GM12878 (cell line): ENCODE data around the gene POLR1D. TPM values are rescaled to one million over a fixed set of nuclear protein-coding genes. Genes with fewer than 3 reads are reported as not detected.

Experiments
- ATAC-seq: fragments of 200-7000 bp; cut with Tn5 transposase; 3 replicates; pipeline ENCODE4 v1.9.1; 2020; ENCODE audit warnings: mild to moderate bottlenecking, moderate library complexity
- Bru-seq: library from RNA; stranded (reverse); fragments of 400-500 nt; gene quantifications from one replicate; lab custom pipeline; 2021; lab: Mats Ljungman, UMichigan
- BruChase-seq, 2 experiments: library from RNA; stranded (reverse); fragments of 400-500 nt; gene quantifications; one replicate each; lab custom pipeline; 2021; lab: Mats Ljungman, UMichigan
- BruUV-seq: library from RNA; stranded (reverse); fragments of 400-500 nt; replicated peaks from 2 replicates; lab custom pipeline; 2021; lab: Mats Ljungman, UMichigan
- CTCF ChIA-PET: fragments of 300-600 bp; sonication (Branson Sonifier 250); formaldehyde crosslinking; extraction: SDS; loops from one replicate; lab custom pipeline; 2021; ENCODE audit warnings: inconsistent platforms; lab: Yijun Ruan, JAX
- POLR2A ChIA-PET: fragments of 350-600 bp; formaldehyde crosslinking; extraction: SDS; loops from one replicate; lab custom pipeline; 2021; ENCODE audit warnings: inconsistent platforms; lab: Charles Lee
- RAD21 ChIA-PET: fragments of 300-600 bp; sonication (Branson Sonifier 250); formaldehyde crosslinking; loops from one replicate; lab custom pipeline; 2023; ENCODE audit warnings: antibody characterized with exemption; ENCODE audit not compliant: unreplicated experiment; lab: Charles Lee
- SMC1A ChIA-PET: fragments of 300-600 bp; sonication (Branson Sonifier 250); formaldehyde crosslinking; loops from one replicate; lab custom pipeline; 2023; ENCODE audit not compliant: unreplicated experiment, uncharacterized antibody; lab: Charles Lee
- DNase-seq: peaks from one replicate; pipeline ENCODE4 v3.0.0-alpha.2; 2011; ENCODE audit warnings: low read depth, low spot score
- FAIRE-seq: peaks from 3 replicates; lab custom pipeline; 2011; peaks lifted over from hg19 to GRCh38; lab: Jason Lieb, UNC
- H2AFZ ChIP-seq: 2 replicates; pipeline ENCODE4 v1.6.0; 2011; ENCODE audit warnings: low read depth, low read length, control low read depth; ENCODE audit not compliant: control insufficient read depth
- H3K27ac ChIP-seq: 2 replicates; pipeline ENCODE4 v1.5.1; 2011; ENCODE audit warnings: control low read depth; ENCODE audit not compliant: control insufficient read depth, insufficient read depth
- H3K27me3 ChIP-seq, 2 experiments: replicated peaks in 1 of 2; 2 replicates each; pipeline versions ENCODE4 v1.6.0 to v1.6.1; 2011; ENCODE audit warnings: low read length in 1 of 2; ENCODE audit not compliant: control insufficient read depth in 2 of 2, insufficient read depth in 2 of 2
- H3K36me3 ChIP-seq, 2 experiments: 2 replicates each; pipeline ENCODE4 v1.5.1; 2011; ENCODE audit warnings: low read length in 1 of 2; ENCODE audit not compliant: control insufficient read depth in 2 of 2, insufficient read depth in 2 of 2
- H3K4me1 ChIP-seq: 2 replicates; pipeline ENCODE4 v1.6.1; 2011; ENCODE audit warnings: mild to moderate bottlenecking, low read length, moderate library complexity, mixed read lengths; ENCODE audit not compliant: control insufficient read depth, insufficient read depth
- H3K4me2 ChIP-seq: 2 replicates; pipeline ENCODE4 v1.6.0; 2011; ENCODE audit warnings: control low read depth; ENCODE audit not compliant: control insufficient read depth, insufficient read depth
- H3K4me3 ChIP-seq: fragments of 200-600 bp; sonication (generic); 2 replicates; pipeline ENCODE4 v1.5.1; 2016
- H3K79me2 ChIP-seq: 2 replicates; pipeline ENCODE4 v1.6.0; 2011; ENCODE audit warnings: low read length; ENCODE audit not compliant: control insufficient read depth, insufficient read depth
- H3K9ac ChIP-seq: 2 replicates; pipeline ENCODE4 v1.8.0; 2011; ENCODE audit warnings: low read length, control low read depth, mixed read lengths; ENCODE audit not compliant: control insufficient read depth, insufficient read depth
- H3K9me3 ChIP-seq: replicated peaks from 3 replicates; pipeline ENCODE4 v1.5.1; 2011; ENCODE audit warnings: mild to moderate bottlenecking, low read length; ENCODE audit not compliant: control insufficient read depth, insufficient read depth
- H4K20me1 ChIP-seq: 2 replicates; pipeline ENCODE4 v1.6.0; 2011; ENCODE audit not compliant: control insufficient read depth, insufficient read depth
- CEBPB ChIP-seq, 2 experiments: fragments of 150-350 bp in 1 of 2; IDR thresholded peaks; 2 replicates each; pipeline ENCODE4 v1.6.1; 2012 to 2014; ENCODE audit warnings: low read depth in 2 of 2, low read length in 2 of 2, borderline replicate concordance in 1 of 2, inconsistent platforms in 1 of 2
- HDAC6 ChIP-seq: fragments of 200-600 bp; sonication (generic); IDR thresholded peaks from one replicate; pipeline ENCODE4 v1.8.0; 2017; ENCODE audit warnings: antibody characterized with exemption; ENCODE audit not compliant: unreplicated experiment
- IRF4 ChIP-seq: IDR thresholded peaks from 2 replicates; pipeline ENCODE4 v1.6.1; 2011; ENCODE audit warnings: low read depth, low read length
- MYC ChIP-seq: IDR thresholded peaks from 2 replicates; pipeline ENCODE4 v1.6.1; 2011; ENCODE audit warnings: mild to moderate bottlenecking, low read length, moderate library complexity, inconsistent platforms; ENCODE audit not compliant: insufficient read depth, insufficient replicate concordance, insufficient read length, severe bottlenecking
- PRDM15 ChIP-seq: fragments of 450-650 bp; formaldehyde crosslinking; IDR thresholded peaks from 2 replicates; pipeline ENCODE4 v1.4.0; 2020; ENCODE audit warnings: mild to moderate bottlenecking, moderate library complexity
- SMC3 ChIP-seq: IDR thresholded peaks from 2 replicates; pipeline ENCODE4 v1.6.1; 2011; ENCODE audit warnings: low read length, improper control_type of control experiment, borderline replicate concordance
- WRNIP1 ChIP-seq: IDR thresholded peaks from 2 replicates; pipeline ENCODE4 v1.6.1; 2011; ENCODE audit warnings: low read depth, low read length, improper control_type of control experiment, borderline replicate concordance
- ZNF687 ChIP-seq: fragments of 450-650 bp; IDR thresholded peaks from 2 replicates; pipeline ENCODE4 v1.6.1; 2017; ENCODE audit warnings: mild to moderate bottlenecking, moderate library complexity
- WGBS: methylation state at CpG from one replicate; pipeline ENCODE4 v1.1.6; 2016; ENCODE audit warnings: low lambda C conversion rate; ENCODE audit not compliant: insufficient replicate concordance, insufficient coverage; ENCODE audit errors: missing lambda C conversion rate; 5-methylcytosine and 5-hydroxymethylcytosine counted together
- in situ Hi-C: fragments of 300-500 bp; cut with MboI; formaldehyde crosslinking; loops from 9 replicates; pipeline ENCODE4 v1.14.3; 2018; ENCODE audit warnings: mixed read lengths
- intact Hi-C: fragments of 100-400 bp; cut with micrococcal nuclease; formaldehyde crosslinking; loops from one replicate; pipeline ENCODE4 v1.14.2; 2022; ENCODE audit not compliant: unreplicated experiment
- long read RNA-seq, 2 experiments: library from polyadenylated mRNA; unstranded; transcript quantifications; one replicate each; pipeline ENCODE4 v2.0.0, GENCODE V29; 2019 to 2020
- polyA minus RNA-seq, 3 experiments: library from RNA; depleted of rRNA, polyadenylated mRNA; stranded (reverse); fragments of >200 nt; gene quantifications; 2 replicates each; pipeline ENCODE4 v1.2.3, GENCODE V29; 2011
- polyA plus RNA-seq, 11 experiments: library from polyadenylated mRNA; depleted of rRNA in 4 of 11; unstranded in 6 of 11; stranded (reverse) in 5 of 11; fragments of >200 nt; fragmentation: Nextera tagmentation in 4 of 11; fragmentation: Illumina TruSeq in 1 of 11; extraction: Ambion mirVana in 4 of 11; extraction: Trizol in 1 of 11; gene quantifications; 1 replicate in 1 of 11; 2 replicates in 10 of 11; pipeline versions ENCODE4 v1.2.1 to v1.2.3, GENCODE V29; 2011 to 2016; ENCODE audit warnings: inconsistent platforms in 2 of 11, missing spikeins in 2 of 11, low read depth in 1 of 11
- total RNA-seq, 4 experiments: library from RNA; depleted of rRNA in 3 of 4; stranded (reverse); fragments of >200 nt in 3 of 4; fragmentation: Illumina TruSeq in 1 of 4; extraction: Trizol in 1 of 4; gene quantifications; 2 replicates each; pipeline versions ENCODE4 v1.2.1 to v1.2.3, GENCODE V29; 2013 to 2021

POLR1D gene
- 84.6 and 103 TPM in 2 replicates for total RNA-seq (2013; cell fraction: nucleolus; rRNA removed)
- total RNA-seq (2014; rRNA removed) (119 and 136 TPM in 2 replicates), total RNA-seq (2014; rRNA removed; fragmentation: Illumina TruSeq; extraction: Trizol) (160 TPM in 2 replicates), total RNA-seq (2021) (153 and 156 TPM in 2 replicates), polyA plus RNA-seq (2011; rRNA removed) (219 and 229 TPM in 2 replicates), polyA plus RNA-seq (2014; fragmentation: Illumina TruSeq; extraction: Trizol) (223 and 290 TPM in 2 replicates), polyA plus RNA-seq (2014; fragmentation: Nextera tagmentation; extraction: Ambion mirVana) (100 to 1,000 TPM; 190 to 219 TPM), polyA plus RNA-seq (2014; rRNA removed) (155 and 160 TPM in 2 replicates), polyA plus RNA-seq (2016; fragmentation: Nextera tagmentation; extraction: Ambion mirVana) (100 to 1,000 TPM; 132 to 137 TPM), polyA minus RNA-seq (2011; rRNA and poly(A)+ RNA removed) (88.4 and 103 TPM in 2 replicates), Bru-seq, nascent RNA (percentile 67 among the genes with signal in this experiment), BruChase-seq, experiment 1, labeled RNA remaining after a 6-hour chase (percentile 66 among the genes with signal in this experiment), BruChase-seq, experiment 2, labeled RNA remaining after a 2-hour chase (percentile 65 among the genes with signal in this experiment)
- polyA plus RNA-seq (2011; ENCODE audit: low read depth): 211 TPM
- polyA plus RNA-seq (2011; cell fraction: cytosol; rRNA removed): 147 and 187 TPM in 2 replicates
- polyA plus RNA-seq (2011; cell fraction: nucleus; rRNA removed): 142 and 167 TPM in 2 replicates
- 173 and 195 TPM in 2 replicates for polyA plus RNA-seq (2012)
- 38.5 and 44.6 TPM in 2 replicates for polyA minus RNA-seq (2011; cell fraction: cytosol; rRNA and poly(A)+ RNA removed)
- polyA minus RNA-seq (2011; cell fraction: nucleus; rRNA and poly(A)+ RNA removed): 45.1 and 56.6 TPM in 2 replicates
- long read RNA-seq, experiment 1, transcript POLR1D-203 (3 exons, 2,036 nt): major isoform, 46 of 84 reads
- long read RNA-seq, experiment 1, transcript POLR1D-201 (2 exons, 1,166 nt): minor isoform, 32 of 84 reads
- long read RNA-seq, experiment 1, partial matches to known transcripts: 0 of 84 reads
- long read RNA-seq, experiment 1, other reads (novel, unspliced or antisense): 1 of 84 reads
- long read RNA-seq, experiment 2, transcript POLR1D-203 (3 exons, 2,036 nt): major isoform, 149 of 310 reads
- long read RNA-seq, experiment 2, transcript POLR1D-201 (2 exons, 1,166 nt): minor isoform, 135 of 310 reads
- long read RNA-seq, experiment 2, transcript POLR1D-206 (3 exons, 1,723 nt): minor isoform, 5 of 310 reads
- long read RNA-seq, experiment 2, partial matches to known transcripts: 4 of 310 reads
- long read RNA-seq, experiment 2, other reads (novel, unspliced or antisense): 6 of 310 reads

DNA sequence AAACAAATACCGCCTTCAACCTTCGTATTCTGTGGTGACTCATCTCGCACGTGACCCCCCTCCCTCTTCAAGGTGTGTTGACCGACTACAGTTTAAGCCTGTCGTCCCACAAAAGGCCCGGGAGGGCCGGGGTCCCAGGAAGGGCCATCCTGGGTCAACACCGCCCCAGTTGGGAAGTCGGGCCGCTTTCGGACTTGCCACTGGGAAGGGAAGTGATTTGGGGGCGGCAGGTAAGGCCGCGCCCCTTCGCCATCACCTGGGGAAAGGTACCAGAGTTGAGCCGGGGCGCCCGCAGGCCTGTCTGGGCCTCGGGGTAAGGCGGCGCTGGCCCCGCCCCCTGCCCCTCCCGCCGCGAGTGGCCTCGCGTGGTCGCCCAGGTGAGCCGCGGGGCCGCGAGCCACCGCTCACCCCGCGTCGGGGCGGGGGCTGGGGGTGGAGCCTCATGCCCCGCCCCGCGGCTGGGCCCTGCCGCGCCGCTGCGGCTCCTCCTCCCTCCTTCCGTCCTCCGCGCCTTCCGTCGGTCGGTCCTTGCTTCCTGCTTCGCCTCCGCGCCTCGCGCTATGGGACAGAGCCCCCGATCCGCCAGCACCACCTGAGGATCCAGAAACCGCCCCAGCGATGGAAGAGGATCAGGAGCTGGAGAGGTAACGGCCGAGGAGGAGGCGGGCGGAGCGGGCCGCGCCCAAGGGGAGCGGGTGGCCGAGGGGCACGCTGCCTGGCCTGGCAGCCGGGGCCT is at the start of gene POLR1D:
Gene POLR1D, plus strand, starts transcription at position 527 of the 736 bp plus-strand sequence. Its CDS starts 92 bp downstream, at position 619.
- Histone ChIP-seq H3K4me1 (peaks cover 8% of the 10 kb centered on the region), H3K9ac (peak within 1 kb of the TSS; percentile 94), H3K36me3 (0 out of 4 replicates have a peak, but pooled peaks cover 0 to 2% of the 10 kb centered on the region in 2 experiments), H4K20me1 (peaks cover 6% of the 10 kb centered on the region; the same call in 1 of the 2 replicates), H3K27me3 (no peaks in the 10 kb centered on the region), H3K27ac (peak within 1 kb of the TSS; percentile 84), H3K79me2 (peaks cover 77% of the 10 kb centered on the region), H3K4me3 (peak within 1 kb of the TSS; percentile 97), H2AFZ (peak within 1 kb of the TSS; percentile 84), H3K9me3 (no peaks in the 10 kb centered on the region), H3K4me2 (peak within 1 kb of the TSS; percentile 81)
- no TSS peak for BruUV-seq
- ChIA-PET POLR2A (interaction anchor here (0.7 to 7.2 kb wide), 11 partner anchors 10 to 457 kb away, joined by 3 to 55 read pairs (median 4); no protein-coding TSS in a partner anchor), RAD21 (interaction anchor here (0.8 to 6.0 kb wide), 12 partner anchors 10 to 196 kb away, joined by 3 to 33 read pairs (median 3); partner anchors contain the start of gene MTIF3), SMC1A (interaction anchor here (1.0 to 3.2 kb wide), 9 partner anchors 10 to 89 kb away, joined by 3 to 35 read pairs (median 4); no protein-coding TSS in a partner anchor), CTCF (interaction anchor here (0.5 to 3.8 kb wide), 5 partner anchors 15 to 334 kb away, joined by 3 to 27 read pairs (median 6); no protein-coding TSS in a partner anchor)
- WGBS: 1% methylated on average over 60 of the region's 71 CpGs
- intact Hi-C loops: loop anchor here (5.0 kb wide), 2 partner anchors 194 to 369 kb away; partner anchors contain the start of gene RPL21
- in situ Hi-C loops: no loop called here
- peak; percentile 77 for ATAC-seq
- peak; percentile 41 for DNase-seq
- no peak for FAIRE-seq
- TF ChIP-seq CEBPB (IDR thresholded peaks at IDR 0.05; ENCODE audit: borderline replicate concordance in 1 of 2, low read depth in 2 of 2, low read length in 2 of 2): no peak
- TF ChIP-seq PRDM15 (CRISPR knock-in tag): no peak
- TF ChIP-seq IRF4: no peak
- no peak for TF ChIP-seq HDAC6
- TF ChIP-seq MYC: peak; percentile 89
- no peak for TF ChIP-seq WRNIP1
- no peak for TF ChIP-seq SMC3
- TF ChIP-seq ZNF687: no peak
